Measurements from ENCODE around the gene ANP32A.

- TF ChIP-seq CTCF (IDR thresholded peaks at IDR 0.05), result no peak
- TF ChIP-seq POLR2A (IDR thresholded peaks at IDR 0.05), result no peak
- TF ChIP-seq POLR2AphosphoS5 (IDR thresholded peaks at IDR 0.05), result no peak
Observed at GRCh38 chr15:68749793-68750192, 70.9 kb downstream of the ANP32A start.
